NCI-H82 treated with DMSO at 0.1 percent for 48 hours (cell line): Measurements from ENCODE around the gene ENTREP3.
"Not testable (repeated sequence)": the region's sequence is repeated elsewhere in the genome, so short reads cannot be mapped to it uniquely, and the experiment has no call there.

Experiments
- DNase-seq: peaks from one replicate; lab custom pipeline; 2025; ENCODE audit not compliant: unreplicated experiment; lab: John Stamatoyannopoulos, UW

Gene ENTREP3

DNA sequence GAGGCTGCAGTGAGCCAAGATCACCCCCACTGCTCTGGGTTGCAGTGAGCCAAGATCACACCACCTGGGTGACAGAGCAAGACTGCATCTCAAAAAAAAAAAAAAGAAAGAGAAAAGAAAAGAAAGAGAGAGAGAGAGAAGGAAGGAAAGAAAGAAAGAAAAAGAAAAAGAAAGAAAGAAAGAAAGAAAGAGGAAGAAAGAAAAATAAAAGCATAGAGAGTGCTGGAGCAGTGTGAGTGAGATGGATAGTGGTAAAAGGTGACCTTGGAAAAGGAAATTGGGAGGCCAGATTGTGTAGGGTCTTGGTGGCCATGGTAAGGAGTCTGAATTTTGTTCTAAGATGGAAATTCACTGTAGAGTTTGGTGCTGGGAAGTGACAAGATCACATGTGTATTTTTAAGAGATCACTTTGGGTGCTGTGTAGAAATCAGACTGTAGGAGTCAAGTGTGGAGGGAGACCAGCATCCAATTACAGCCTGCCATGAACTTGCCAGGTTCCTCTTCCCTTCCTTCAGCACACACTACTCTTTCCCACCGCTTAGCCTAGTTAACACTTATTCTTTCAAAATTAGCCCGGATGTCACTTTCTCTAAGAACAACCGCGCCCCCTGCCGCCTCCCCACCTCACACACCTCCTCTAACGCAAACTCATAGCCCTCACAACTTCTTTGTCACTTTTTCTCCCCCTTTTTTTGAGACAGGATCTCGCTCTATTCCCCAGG is 28.9 kb downstream of the ENTREP3 start:
- peak; percentile 84 for DNase-seq

DNA sequence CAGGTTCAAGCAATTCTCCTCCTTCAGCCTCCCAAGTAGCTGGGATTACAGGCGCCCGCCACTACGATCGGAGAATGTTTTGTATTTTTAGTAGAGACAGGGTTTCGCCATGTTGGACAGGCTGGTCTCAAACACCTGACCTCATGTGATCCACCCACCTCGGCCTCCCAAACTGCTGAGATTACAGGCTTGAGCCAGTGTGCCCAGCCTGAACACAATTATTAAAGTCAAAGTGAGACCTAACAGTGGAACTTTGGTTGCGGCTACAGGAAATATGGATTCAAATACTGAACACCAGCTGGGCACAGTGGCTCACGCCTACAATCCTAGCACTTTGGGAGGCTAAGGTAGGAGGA is 29.9 kb downstream of the ENTREP3 start:
- DNase-seq: not testable (repeated sequence)

DNA sequence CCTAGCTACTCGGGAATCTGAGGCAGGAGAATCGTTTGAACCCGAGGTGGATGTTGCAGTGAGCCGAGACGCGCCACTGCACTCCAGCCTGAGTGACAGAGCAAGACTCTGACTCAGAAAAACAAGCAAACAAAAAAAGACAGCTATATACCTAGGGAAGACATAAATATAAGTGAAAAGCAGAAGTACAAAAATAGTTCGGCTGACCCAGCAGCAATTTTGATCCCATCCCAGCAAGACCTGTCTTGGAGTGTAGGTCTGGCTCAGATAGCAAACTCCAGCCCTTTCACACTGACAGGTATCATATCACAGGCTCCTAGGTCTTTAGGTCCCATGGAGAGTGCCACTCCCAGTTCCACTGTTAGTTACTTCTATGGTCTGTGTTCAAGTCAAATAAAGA is 32.2 kb downstream of the ENTREP3 start:
- no peak for DNase-seq

DNA sequence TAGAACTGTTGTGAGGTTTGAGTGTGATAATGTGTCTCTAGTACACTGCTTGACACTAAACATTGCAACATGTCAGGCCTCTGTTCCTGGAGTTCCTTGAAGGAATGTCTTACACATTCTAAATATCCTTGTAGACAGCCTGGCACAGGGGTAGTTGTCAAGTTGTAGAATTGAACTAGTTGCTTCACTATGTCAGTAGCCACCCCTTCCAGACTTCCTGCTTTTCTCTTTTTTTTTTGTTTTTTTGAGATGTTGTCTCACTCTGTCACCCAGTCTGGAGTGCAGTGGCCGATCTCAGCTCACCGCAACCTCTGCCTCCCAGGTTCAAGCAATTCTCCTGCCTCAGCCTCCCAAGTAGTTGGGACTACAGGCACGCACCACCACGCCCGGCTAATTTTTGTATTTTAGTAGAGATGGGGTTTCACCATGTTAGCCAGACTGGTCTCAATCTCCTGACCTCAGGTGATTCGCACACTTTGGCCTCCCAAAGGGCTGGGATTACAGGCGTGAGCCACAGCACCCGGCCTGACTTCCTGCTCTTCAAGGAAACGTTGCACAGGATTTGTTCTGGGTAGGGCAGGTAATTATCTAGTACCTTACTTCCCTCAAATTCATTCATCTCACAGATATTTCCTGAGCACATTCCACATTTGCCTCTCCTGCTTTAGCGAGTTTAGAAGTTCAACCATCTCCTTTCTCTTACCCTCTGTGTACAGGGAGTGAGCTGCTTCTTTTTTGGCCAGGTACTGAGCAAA is 34.9 kb downstream of the ENTREP3 start:
- not testable (repeated sequence) for DNase-seq

DNA sequence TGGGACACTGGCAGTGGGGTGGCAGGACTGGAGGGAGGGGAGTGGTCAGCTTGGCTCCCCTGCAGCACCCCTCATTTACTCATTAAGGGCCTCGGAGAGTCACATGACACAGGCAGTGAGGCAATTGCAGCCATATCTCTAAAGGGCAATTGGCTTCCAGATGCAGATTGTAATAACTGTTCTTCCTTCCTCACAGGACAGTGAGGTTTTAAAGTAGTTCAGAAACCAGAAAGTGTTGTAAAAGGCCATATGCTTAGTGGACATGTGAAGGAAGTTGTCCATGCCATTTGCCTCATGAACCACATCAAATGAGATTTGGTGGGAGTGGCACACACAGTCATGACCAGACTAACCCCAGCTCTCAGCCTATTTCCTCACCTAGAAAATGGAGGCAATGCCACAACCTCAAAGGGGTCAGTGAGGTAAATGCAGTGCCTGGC is 35.7 kb downstream of the ENTREP3 start:
- DNase-seq: no peak

DNA sequence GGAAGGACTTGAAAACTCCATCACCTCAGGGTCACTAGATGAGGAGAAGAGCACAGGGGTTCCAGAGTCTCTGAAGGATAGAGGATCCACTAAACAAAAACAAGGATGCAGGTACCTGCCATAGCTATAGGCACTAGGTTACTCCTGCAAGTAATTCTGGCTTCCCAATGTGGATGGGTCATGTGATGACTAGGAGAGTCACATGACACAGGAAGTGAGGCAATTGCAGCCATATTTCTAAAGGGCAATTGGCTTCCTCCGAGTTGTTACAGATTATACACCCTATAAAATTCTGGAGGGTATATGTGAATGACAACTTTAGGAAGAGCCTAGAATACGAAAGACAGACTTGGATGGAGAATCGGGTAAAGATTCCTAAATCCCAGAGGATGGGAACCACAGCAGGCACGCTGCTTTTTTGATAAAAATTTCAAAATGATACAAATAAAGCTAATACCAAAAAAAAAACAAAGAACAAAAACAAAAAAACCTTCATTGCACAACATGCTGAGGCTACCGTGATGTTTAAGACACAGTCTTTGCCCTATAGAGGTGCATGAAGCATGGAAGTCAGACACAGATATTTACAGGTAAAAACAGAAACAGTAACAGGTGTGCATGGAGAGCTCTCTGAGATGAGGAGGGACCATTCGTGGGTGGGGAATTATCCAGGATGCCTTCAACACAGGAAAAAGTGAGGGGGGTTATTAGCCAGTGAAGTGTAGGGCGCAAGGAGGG is 36.3 kb downstream of the ENTREP3 start:
- no peak for DNase-seq

DNA sequence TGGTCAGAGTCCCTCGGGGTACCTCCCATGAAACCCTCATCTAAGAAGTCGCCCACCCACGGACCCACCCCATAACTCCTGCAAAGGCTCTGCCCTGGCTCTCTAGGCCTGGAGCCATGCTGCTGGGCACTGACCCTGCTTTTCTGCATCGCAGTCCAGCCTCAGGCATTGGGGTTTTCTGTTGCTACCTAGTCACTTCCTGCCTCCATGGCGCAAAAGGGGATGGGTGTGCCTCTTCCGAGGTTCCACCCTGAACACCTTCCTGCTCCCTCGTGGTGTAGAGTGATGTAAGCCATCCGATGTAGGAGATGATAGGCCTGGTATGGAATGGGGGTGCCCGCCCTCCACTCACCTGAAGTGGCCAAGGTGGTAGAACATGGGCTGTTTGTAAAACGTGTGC is 40.6 kb downstream of the ENTREP3 start:
- DNase-seq: not testable (repeated sequence)

DNA sequence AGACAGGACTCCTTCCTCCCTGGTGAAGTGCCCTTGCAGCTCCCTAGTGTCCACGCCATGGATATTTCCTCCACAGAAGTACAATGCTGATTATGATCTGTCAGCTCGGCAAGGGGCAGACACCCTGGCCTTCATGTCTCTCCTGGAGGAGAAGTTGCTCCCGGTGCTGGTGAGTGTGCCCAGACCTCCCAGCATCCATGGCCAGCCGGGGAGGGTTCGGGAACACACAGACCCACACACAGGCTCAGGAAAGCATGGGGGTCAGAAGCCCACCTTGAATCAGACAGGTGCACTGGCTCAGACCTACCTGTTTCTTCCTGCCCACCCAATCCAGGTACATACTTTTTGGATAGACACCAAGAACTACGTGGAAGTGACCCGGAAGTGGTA is 43.2 kb downstream of the ENTREP3 start:
- DNase-seq: not testable (repeated sequence)

DNA sequence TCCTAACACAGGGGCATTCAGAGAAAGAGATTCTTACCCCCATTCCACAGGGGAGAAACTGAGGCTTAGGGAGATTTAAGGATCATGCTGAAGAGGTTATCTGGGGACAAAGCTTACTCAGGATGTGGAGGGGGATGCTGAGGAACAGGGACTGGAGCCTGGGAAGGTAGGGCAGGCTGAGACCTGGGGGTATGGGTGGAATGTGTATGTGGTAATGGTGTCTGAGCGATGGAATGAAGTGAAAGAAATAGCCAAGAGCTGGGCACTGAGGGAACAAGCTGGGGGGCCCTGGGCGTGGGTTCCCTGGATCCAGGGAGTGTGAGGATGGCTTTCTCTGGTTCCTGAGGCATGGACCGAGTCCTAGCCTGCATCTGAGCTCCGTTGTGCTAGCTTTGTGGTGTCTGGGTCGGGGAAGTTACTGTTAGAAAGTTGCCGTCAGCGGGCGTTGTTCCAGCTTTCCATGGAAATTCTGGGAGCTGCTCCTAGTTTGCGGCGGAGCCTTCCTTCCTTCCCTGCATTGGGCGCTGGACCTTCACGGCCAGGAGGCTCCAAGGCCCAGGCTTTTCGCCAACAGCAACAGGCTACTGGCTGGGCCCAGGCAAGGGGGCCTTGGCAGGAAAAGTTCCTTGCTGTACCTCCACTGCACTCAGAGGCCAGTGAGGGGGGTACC is 43.8 kb downstream of the ENTREP3 start:
- DNase-seq: not testable (repeated sequence)

DNA sequence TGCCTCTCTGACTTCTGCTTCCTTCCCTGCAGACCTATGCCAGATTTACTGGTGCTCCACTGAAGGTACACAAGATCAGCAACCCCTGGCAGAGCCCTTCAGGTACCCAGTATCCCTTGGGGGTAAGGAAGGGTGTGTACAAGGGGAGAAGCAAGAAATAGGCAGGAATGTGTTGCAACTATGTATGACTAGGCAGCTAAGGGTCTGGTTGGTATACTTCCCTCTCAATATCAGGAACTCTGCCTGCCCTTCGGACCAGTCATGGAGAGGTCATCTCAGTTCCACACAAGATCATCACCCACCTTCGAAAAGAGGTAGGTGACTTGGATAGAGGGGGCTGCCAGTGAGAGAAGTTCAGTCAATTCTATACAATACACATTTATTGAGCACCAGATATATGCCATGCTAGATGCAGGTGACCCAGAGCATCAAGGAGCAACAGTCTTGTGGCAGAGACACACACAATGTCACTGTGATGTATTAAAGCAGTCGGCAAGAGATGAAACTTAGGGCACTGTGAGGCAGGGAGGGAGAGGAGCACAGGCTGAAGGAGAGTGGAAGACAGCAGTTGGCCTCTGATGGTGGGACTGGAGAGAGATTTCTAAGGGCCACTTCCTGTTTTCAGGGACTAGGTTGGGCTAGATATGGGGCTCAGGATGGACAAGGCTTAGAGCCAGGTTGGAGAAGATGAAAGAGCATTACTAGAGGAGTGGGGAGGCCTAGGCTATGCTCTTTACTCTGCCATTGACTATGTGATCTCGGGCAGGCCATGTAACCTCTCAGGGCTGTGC is 44.8 kb downstream of the ENTREP3 start:
- no peak for DNase-seq

DNA sequence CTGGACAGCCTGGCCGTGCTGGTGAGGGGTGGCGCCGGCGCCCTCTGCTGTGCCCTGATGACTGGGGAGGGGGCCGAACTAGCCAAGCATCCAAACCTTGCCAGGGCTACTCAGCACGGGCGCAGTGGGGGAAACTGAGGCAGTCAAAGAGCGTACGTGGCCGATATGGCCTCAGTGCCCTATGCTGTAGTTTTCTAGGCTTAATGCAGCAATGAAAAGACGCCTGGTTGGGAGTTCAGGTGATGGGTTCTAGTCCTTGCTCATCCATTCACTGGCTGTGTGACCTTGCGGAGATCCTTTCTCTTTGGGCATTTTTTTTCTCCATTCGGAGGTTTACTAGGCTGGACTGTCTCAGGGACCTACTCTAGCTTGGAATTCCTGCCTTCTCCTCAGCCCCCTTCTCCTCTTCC is 46.0 kb downstream of the ENTREP3 start:
- DNase-seq: no peak

DNA sequence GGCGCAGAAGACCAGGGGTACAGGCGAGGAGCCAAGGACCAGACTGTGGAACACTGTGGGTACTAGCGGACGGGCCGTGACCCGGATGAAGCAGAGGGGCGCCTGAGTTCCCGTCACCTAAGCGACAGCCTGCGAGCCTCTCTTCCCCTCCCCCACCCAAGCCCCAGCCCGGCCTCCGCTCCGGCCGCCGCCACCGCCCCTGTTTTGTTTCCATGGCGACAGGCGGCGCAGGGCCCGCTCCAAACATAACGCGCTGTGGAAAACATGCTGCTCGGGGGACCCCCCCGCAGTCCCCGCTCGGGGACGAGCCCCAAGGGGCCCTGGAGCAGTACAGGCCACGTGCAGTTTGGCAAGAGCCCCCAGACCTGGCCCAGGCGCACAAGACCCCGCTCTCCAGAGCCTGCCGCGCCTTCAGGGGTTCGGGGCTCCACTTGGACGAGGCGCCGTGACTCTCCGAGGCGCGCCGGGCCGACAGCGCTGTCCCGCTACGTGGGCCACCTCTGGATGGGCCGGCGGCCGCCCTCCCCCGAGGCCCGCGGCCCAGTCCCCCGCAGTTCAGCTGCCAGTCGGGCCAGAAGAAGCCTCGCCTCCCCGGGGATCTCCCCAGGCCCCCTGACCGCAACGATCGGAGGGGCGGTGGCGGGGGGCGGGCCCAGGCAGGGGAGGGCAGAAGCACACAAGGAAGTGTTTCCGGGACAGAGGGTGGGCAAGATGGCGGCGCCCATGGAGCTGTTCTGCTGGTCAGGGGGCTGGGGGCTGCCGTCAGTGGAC is 46.6 kb downstream of the ENTREP3 start, which contains the start of gene MTX1:
MTX1 (plus strand) TSS at position 155 of the 771 bp plus-strand sequence; CDS start at position 265, 110 bp downstream.
- peak; percentile 69 for DNase-seq

DNA sequence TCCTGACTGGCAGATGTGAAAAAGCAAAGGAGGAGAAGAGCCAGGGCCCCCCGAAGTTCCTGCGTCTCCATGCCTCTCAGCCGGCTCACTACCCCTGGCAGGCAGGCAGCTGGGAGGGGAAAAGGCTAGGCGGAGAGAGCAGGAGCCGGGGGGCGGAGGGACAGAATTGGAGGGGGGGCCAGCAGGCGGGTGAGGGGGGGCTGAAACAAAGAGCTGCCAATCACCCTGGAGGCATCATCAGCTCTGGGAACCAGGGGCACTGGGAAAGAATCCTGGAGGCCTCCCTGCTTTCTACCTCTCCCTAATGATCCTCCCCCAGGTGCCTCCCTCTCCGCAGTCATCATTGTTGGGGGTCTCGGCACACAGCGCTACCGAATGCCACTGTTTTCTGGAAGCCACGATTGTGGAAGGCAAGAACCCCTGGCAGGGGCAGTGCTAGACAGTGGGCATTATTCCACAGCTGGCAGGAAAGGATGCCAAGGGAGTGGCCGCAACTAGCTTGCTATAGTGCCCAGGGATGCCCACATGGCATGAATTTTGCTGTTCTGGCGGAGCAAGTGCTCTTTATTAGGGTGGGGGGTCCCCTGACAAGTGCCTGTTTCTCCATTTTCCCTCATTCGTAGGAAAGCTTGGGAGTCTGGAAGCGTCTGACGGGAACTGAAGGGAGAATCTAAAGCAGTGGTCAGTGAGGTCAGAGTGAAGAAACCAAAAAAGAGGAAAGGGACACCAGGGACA is 47.3 kb downstream of the ENTREP3 start, which contains the start of gene THBS3:
THBS3 (minus strand) TSS at position 92 of the 735 bp plus-strand sequence; CDS start at position 71, 21 bp downstream.
- peak; percentile 41 for DNase-seq

DNA sequence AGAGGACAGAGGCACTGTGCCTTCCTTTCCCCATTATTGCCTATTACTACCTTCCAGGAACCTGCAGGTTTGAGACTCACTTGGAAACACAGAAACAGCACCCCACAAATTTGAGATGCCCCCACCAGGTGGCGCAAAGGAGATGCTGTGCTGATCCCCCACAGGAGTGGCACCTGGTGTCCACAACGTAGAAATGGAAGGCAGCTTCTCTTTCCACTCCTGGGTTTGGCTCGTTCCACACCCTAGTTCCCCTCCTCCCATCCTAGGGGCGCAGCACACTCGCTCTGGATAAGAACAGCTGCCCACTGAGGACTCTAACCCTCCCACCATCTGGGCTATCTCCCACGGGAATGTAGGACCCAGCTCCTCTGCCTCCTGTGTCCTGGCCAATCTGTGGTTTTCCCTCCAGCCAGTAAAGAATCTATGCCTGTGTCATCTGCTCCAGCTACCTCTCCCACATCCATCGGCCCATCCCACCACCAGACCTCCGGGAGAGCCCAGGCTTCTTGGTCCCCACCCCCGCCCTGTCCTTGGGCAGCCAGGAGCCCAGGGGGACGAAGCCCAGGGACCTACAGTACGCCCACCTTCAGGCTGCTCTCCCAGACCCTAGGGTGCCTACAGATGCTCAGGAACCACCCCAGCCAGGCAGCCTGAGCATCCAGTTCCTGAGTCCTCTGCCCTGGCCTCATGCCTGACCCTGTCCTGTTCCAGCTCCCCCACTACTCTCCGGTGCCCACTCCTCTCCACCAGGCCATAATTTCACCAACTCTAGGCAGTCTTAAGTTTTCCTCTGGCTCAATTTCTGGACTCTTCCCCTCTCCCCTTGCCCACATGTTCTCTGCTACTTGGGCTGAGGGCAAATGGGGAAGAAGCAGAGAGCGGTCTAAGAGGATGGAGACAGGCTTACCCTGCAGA is 48.1 kb downstream of the ENTREP3 start:
- DNase-seq: peak; percentile 85

DNA sequence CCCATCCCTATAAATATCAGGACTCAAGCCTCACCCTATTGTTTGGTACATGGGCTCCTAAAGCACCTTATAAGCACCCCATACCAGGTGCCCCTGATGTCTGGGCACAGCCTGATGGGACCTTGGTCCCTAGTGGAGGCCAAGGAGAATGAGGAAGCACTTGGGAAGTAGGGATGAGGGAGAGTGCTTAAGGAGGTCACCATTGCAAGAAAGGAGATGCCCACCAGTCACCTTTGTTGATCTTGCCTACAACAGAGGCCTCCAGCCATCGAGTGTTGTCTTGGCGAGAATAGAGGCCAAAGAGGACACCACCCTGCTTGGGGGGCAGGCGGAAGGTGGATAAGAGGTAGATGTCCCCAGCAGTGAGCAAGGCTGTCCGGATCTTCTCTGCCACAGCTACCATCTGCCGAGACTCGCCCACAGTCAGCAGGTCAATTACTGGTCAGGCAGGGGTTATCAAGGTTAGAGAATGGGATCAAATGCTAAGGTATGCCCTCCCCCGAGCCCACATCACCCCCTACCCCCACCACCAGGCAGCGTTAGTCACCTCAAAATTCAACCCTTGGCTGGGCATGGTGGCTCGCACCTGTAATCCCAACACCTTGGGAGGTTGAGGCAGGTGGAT is 49.2 kb downstream of the ENTREP3 start:
- DNase-seq: no peak

DNA sequence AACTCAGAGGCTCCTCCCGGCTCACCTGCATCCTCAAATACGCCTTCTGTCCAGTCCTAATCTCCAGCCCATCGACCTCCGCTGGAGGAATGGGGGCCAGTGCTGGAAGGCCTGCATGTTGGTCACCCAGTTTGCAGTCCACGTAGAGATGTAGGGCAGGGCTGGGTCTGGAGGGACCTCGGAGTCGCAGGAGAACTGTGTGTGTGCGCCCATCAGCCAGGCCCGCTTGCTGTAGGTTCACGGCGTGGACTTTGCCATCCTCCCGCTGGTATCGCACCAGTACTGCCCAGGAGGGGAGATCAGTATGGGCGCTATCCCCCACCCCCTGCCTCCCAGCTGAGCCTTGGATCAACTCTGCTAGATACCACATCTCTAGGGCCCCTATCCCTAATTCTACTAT is 50.2 kb downstream of the ENTREP3 start:
- DNase-seq: no peak
